Germinal center (tissue), 1 donor: ENCODE measurements around the gene DDAH1.
"Not testable (repeated sequence)": the region's sequence is repeated elsewhere in the genome, so short reads cannot be mapped to it uniquely, and the experiment has no call there.

Source experiments
- DNase-seq: peaks from one replicate; pipeline ENCODE4 v3.0.0; 2012; ENCODE audit warnings: mixed read lengths, low spot score

DDAH1 gene

DNA sequence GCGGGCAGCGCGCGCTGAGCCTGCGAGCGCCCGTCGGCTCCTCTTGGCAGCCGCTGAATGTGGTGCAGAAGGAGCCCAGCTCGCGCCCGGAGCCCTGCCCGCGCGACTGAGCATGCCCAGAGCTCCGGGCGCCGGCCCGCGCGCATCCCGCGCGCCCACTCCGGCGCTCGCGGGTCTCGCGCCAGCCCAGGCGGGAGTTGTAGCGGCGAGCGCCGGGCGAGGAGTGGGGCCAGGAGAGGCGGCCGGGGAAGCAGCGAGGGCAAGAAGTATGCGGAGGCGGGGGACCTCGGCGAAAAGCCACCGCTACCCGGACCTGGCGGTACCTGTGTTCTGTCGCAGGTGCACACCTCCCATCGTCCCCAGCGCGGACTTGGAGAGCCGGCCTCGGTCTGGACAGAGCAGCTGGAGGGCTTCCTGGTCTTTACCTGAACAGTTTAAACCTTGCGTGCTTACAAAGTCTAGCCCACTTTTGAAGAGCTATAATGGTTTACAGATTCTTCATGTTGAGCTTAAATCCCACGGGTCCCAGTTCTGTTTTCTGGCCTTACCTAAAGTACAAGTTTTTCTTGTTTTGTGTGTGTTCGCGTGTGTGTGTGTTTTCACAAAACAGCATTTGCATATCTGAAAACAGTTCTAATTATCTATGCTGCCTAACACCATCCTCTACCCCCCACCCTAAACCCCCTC lies at the start of gene DDAH1:
DDAH1 (minus strand) TSS at position 61 of the 687 bp plus-strand sequence. CDS start 114 bp downstream, outside the sequence.
- DNase-seq: peak; percentile 52

DNA sequence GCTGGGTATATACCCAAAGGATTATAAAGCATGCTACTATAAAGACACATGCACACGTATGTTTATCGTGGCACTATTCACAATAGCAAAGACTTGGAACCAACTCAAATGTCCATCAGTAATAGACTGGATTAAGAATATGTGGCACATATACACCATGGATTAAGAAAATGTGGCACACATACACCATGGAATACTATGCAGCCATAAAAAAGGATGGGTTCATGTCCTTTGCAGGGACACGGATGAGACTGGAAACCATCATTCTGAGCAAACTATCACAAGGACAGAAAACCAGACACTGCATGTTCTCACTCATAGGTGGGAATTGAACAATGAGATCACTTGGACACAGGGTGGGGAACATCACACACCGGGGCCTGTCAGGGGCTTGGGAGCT lies 49.0 kb upstream of the DDAH1 start:
- not testable (repeated sequence) for DNase-seq

DNA sequence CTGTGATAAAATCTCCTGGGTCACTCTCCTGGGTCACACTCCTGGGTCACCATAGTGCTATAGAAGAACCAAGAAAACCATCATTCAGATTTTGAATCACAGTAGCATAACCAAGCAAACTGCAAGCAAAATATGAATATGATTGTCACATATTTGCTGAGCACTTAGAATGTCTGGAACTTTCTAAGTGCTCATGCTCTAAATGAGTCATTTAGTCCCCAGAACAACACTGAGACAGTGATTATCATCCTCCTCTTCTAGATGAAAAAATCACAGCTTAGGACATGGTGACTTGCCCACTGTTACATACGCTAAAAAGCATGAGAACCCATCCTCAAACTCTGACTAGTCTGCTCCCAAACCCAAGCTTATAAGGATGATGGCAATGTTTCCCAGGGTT lies 39.5 kb upstream of the DDAH1 start:
- DNase-seq: no peak

- DNase-seq: no peak
Observed at GRCh38 chr1:85502625-85503083, 37.7 kb upstream of the DDAH1 start.

DNA sequence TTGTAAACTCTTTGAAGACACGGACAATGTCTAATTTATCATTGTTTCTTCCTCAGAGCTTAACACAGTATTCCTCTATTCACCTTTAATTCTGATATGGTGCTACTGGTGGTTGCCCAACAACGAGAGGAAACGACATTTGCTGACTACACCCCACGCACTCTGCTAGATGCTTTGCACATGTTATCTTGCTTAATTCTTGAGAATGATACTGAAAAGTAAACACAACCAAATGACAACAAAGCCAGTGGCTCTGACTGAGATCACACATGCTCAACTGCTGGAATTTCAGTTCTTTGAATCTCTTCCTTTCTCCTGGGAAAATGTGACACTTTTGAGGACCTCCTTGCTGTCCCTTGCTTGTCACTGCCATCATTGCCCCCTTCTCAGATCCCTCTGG lies 37.2 kb upstream of the DDAH1 start:
- no peak for DNase-seq

DNA sequence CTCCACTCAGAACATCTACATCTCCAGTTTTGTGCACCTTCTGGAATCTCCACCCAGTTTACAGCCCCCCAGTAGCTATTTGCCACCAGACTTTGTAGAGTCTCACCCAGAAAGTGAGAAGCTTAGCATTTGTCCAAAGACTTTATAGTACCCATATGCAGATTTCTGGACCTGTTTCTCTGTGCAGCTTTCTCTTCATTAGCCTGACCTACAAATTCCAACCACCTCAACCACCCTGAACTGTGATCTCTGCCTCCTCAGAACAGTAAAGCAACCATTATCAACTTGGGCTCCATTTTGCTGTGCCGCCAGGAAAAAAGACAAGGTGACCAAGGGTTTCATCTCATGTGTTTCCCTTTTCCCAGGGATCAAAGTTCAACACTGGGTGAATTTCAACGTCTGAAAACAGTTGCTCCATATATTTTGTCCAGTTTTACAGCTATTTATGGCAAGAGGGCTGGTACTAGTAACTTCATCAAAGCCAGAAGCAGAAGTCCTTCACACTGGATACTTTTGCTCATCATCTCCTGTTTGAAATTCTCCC lies 36.5 kb upstream of the DDAH1 start:
- DNase-seq: no peak

DNA sequence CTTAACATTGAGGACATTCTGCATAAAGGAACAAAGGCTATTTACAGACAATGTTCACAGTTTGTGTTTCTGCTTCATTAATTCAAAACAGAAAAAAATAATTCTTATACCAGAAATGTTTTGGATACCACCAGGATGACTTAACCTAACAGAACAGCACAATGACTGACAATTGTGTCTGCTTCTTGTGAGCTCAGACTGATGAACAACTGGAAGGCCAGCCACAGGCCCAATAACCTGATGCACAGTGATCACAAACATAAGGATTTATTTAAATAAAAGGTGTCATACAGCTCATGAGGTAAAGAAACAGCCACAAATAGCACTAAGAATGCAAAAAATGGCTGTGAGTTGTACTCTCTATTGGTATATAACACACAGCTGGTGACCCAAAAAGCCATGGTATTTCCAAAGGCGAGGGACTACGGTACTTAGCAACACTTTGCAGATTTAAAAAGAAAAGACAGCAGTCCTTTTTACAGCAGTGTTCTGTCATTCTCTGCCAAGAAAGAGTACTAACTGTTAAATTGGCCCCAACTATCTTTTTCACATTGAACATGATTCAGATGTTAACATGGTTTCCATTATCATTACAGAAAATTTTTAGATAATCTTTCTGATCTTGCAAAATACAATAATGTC lies 32.1 kb upstream of the DDAH1 start:
- no peak for DNase-seq

- no peak for DNase-seq
Observed at GRCh38 chr1:85495556-85495955, 30.6 kb upstream of the DDAH1 start.

DNA sequence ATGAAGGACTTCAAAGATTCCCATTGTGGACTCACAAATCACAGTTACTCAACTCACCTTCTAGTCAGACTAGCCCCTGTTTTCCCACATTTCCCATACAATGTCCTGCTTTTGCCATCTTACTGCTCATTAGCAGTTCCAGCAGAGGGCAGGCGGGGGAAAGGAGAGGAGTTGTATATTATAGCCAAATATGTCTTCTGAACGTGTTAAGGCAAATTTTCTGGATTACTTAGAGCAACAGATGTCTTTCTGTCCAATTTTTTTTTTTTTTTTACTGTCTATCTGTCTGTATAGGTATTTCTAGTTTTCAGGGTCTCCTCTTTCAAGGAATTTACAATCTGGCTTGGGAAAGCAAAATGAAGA lies 29.9 kb upstream of the DDAH1 start:
- DNase-seq: no peak

DNA sequence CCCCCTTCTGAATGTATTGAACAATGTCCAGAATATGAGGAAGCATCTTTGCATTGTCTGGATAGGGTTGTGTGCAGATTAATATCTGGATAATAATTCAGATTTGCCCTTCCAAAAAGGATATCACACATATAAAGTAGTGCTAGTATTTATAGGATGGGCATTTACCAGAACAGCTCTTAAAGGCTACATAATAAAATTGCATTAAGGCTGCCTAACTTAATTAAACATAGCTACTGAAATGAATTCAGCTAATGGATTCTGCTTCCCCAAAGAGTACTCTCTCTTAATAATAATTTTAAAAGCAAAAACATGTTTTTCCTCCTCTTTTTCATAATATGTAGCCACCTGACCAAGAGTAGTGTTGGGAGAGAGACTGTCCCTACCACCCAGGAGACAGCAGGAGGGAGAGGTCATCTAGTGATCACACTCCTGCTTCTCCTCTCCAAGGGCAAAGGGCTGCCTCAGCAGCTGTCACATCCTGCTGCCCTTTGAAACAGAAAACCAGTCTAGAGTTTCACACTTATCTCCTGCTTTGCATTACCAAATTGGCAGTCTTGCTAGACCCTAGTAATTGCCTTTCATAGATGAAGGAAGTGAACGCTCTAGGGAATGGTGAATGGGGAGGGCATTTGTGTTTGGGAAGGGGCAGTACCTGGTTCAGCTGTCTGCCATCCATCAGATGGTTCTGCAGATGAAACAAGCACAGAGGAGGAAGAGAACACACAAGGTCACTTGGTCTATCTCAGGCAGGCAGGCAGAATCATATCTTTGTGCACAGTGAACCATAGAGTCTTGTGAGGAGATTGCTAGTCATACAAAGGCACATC lies 29.3 kb upstream of the DDAH1 start:
- DNase-seq: no peak

GRCh38 chr1:85490270-85490985 lies 25.5 kb upstream of the DDAH1 start:
- no peak for DNase-seq

DNA sequence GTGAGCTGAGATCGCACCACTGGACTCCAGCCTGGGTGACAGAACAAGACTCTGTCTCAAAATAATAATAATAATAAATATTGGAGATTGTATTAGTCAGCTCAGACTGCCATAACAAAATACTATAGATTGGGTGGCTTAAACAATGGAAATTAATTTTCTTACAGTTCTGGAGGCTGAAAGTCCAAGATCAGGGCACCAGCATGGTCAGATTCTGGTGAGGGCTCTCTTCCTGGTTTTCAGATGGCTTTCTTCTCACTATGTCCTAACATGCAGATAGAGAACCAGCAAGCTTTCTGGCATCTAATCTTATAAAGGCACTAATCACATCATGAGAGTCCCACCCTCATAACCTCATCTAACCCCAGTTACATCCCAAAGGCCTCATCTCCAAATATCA lies 23.2 kb upstream of the DDAH1 start:
- no peak for DNase-seq

GRCh38 chr1:85485516-85485915 lies 20.6 kb upstream of the DDAH1 start:
- DNase-seq: no peak

DNA sequence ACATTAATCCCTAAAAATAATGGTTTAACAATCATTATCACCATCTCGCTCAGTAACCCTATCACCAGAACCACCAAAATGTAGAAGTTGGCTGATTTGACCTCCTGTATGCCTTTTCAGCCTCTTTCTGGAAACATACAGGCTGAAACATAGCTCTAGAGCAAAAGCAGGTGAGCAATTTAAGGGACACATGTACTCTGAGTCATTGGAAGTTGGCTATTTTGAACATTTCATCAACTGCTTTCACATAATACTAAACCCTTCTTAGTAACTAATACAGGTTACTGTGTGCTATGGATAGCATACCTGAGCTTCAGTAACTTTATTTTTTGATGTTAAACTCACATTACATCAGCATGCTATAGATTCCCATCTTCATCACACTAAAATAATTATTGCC lies 19.8 kb upstream of the DDAH1 start:
- DNase-seq: no peak

- DNase-seq: no peak
Observed at GRCh38 chr1:85484264-85484663, 19.3 kb upstream of the DDAH1 start.

GRCh38 chr1:85481688-85482087 lies 16.7 kb upstream of the DDAH1 start:
- no peak for DNase-seq

DNA sequence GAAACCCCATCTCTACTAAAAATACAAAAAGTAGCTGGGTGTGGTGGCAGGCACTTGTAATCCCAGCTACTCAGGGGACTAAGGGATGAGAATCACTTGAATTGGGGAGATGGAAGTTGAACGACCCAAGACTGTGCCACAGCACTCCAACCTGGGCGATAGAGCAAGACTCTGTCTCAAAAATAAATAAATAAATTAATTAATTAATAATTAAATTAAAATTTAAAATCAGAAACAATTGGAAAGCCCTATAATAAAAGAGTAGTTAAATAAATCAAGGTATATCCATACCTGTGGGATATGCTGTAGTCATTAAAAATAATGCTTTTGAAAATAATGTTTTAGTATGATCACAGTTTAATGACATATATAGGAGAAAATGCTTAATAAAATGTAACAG lies 15.6 kb upstream of the DDAH1 start:
- no peak for DNase-seq

DNA sequence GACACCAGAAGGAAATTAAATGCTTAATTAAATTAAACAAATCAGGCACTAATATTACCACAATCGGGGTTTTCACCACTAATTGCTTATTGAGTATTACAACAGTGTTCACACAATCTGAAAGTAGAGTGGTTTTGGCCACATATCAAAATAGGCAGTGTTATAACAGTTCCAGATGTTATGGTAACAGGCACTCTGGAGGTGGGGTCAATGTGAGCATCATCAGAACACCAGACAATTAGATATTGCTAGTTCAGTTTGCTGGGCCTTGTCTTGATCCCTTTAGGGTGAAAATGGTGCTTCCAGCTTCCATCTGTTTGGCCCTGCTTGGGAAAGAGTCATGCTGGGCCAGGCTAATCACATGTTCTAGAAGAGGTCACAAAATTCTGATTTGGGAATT lies 14.5 kb upstream of the DDAH1 start:
- no peak for DNase-seq

DNA sequence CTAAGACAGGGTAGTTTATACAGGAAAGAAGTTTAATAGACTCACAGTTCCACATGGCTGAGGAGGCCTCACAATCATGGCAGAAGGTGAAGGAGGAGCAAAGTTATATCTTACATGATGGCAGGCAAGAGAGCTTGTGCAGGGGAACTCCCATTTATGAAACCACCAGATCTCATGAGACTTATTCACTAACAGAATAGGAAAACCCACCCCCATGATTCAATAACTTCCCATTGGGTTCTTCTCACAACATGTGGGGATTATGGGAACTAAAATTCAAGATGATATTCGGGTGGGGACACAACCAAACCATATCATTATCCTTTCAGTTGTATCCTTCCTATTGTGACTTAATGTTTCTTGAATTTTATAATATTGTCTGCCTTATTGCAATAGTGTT lies 13.4 kb upstream of the DDAH1 start:
- no peak for DNase-seq

DNA sequence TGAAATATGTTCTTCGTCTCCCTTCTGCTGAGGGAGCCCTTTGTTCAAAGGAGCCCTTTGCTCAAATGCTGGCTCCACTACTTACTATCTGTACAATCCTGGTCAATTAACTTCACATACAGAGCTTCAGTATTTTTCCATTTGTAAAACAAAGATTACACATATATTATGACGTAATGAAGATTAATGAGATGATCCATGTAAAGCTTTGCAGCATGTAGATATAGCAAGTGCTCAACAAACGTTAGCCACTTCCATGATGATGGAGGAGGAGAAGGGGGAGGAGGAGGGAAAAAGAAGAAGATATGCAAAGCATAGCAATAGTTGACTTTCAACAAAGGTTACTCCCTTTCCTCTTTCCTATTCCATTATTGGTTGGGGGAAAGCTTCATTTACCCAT lies 10.1 kb upstream of the DDAH1 start:
- DNase-seq: no peak

DNA sequence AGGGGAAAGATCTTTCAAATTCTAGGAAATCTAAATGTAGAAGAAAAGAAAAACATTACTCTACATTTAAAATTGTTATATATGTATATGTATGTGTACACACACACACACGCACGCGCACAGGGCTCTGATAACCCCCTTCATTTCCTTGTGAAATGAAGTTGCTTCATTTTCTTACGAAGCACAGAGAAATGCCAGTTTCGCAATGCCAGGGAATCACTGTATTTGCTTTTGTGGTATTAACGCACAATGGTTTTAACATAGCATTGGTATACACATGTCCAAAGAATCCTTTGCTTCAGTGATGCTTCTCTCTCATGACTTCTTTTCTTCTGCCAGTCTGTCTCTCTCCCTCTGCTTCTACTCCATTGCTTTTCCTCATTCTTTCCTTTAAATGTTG lies 8.4 kb upstream of the DDAH1 start:
- DNase-seq: no peak

- DNase-seq: no peak
Observed at GRCh38 chr1:85471558-85471957, 6.6 kb upstream of the DDAH1 start.
